Naive B cell (primary cell): ENCODE measurements around the gene NFATC2. TPM values are rescaled to one million over a fixed set of nuclear protein-coding genes. Genes with fewer than 3 reads are reported as not detected.

Experiments used
- ATAC-seq, 2 donors: fragments of 150-1000 bp; cut with Tn5 transposase; 2 replicates each; pipeline ENCODE4 v1.10.0; 2021; ENCODE audit warnings: low read depth in 2 of 2, mild to moderate bottlenecking in 2 of 2, moderate library complexity in 2 of 2
- DNase-seq: peaks from one replicate; pipeline ENCODE4 v3.0.0; 2022
- H3K27ac Mint-ChIP-seq, 6 donors: one replicate each; pipeline ENCODE4 v1.8.0; 2020 to 2022; ENCODE audit warnings: mild to moderate bottlenecking in 6 of 6, mixed read lengths in 6 of 6, moderate library complexity in 5 of 6, inconsistent platforms in 2 of 6
- H3K27me3 Mint-ChIP-seq, 3 donors: one replicate each; pipeline ENCODE4 v1.8.0; 2021 to 2022; ENCODE audit warnings: mixed read lengths in 3 of 3, mild to moderate bottlenecking in 1 of 3
- H3K36me3 Mint-ChIP-seq, 2 donors: one replicate each; pipeline ENCODE4 v1.8.0; 2020 to 2022; ENCODE audit warnings: mixed read lengths in 2 of 2, inconsistent platforms in 1 of 2, mild to moderate bottlenecking in 1 of 2
- H3K4me1 Mint-ChIP-seq, 3 donors: one replicate each; pipeline ENCODE4 v1.8.0; 2020 to 2022; ENCODE audit warnings: mixed read lengths in 3 of 3, inconsistent platforms in 1 of 3, mild to moderate bottlenecking in 1 of 3, moderate library complexity in 1 of 3
- H3K4me3 Mint-ChIP-seq, 8 donors: one replicate each; pipeline ENCODE4 v1.8.0; 2020 to 2022; ENCODE audit warnings: mild to moderate bottlenecking in 8 of 8, mixed read lengths in 8 of 8, moderate library complexity in 8 of 8, inconsistent platforms in 2 of 8
- H3K9me3 Mint-ChIP-seq, 7 donors: one replicate each; pipeline ENCODE4 v1.8.0; 2020 to 2022; ENCODE audit warnings: mixed read lengths in 7 of 7, mild to moderate bottlenecking in 5 of 7, inconsistent platforms in 2 of 7, moderate library complexity in 1 of 7
- polyA plus RNA-seq, 6 donors: library from polyadenylated mRNA; unstranded; fragments of 300-500 nt; fragmentation: Illumina TruSeq; gene quantifications; one replicate each; pipeline ENCODE4 v1.2.3, GENCODE V29; 2021; ENCODE audit warnings: low read depth in 6 of 6

The NFATC2 gene
- polyA plus RNA-seq, 6 donors from 2014 or later: 4.6 to 22.9 (median 14.6) TPM

GRCh38 chr20:51514249-51514648 lies 28.3 kb downstream of the NFATC2 start:
- peak overlapping the region in 2 of 6 donors; percentile 17 to 21 for H3K27ac Mint-ChIP-seq
- DNase-seq (no peak), ATAC-seq (peak in 1 of 2 donors; percentile 47)
- no peaks in the 10 kb centered on the region for H3K27me3 Mint-ChIP-seq
- no peaks in the 10 kb centered on the region for H3K9me3 Mint-ChIP-seq
- H3K36me3 Mint-ChIP-seq: peaks cover 30 to 38% of the 10 kb centered on the region in 2 donors
- H3K4me1 Mint-ChIP-seq: peaks cover 38 to 60% (median 46%) of the 10 kb centered on the region in 3 donors
- peak overlapping the region in 1 of 8 donors; percentile 77 for H3K4me3 Mint-ChIP-seq

- Mint-ChIP-seq H3K36me3 (peaks cover 34 to 40% of the 10 kb centered on the region in 2 donors), H3K4me3 (peak overlapping the region in 1 of 8 donors; percentile 72), H3K27me3 (no peaks in the 10 kb centered on the region), H3K4me1 (peaks cover 44 to 66% (median 46%) of the 10 kb centered on the region in 3 donors), H3K27ac (no peak overlapping the region), H3K9me3 (no peaks in the 10 kb centered on the region)
- DNase-seq: no peak
- ATAC-seq: no peak
Observed at GRCh38 chr20:51513545-51513944, 29.0 kb downstream of the NFATC2 start.

- Mint-ChIP-seq H3K36me3 (peaks cover 31 to 34% of the 10 kb centered on the region in 2 donors), H3K4me1 (peaks cover 38 to 68% (median 45%) of the 10 kb centered on the region in 3 donors), H3K27me3 (no peaks in the 10 kb centered on the region), H3K9me3 (no peaks in the 10 kb centered on the region), H3K4me3 (peak overlapping the region in 2 of 8 donors; percentile 13 to 75), H3K27ac (peak overlapping the region in 5 of 6 donors; percentile 2 to 79 (median 10))
- no peak for ATAC-seq
- DNase-seq: no peak
Observed at GRCh38 chr20:51512645-51513044, 29.9 kb downstream of the NFATC2 start.

GRCh38 chr20:51511861-51512619 lies 30.5 kb downstream of the NFATC2 start:
- H3K36me3 Mint-ChIP-seq: peaks cover 31 to 34% of the 10 kb centered on the region in 2 donors
- no peaks in the 10 kb centered on the region for H3K27me3 Mint-ChIP-seq
- H3K4me1 Mint-ChIP-seq: peaks cover 42 to 74% (median 51%) of the 10 kb centered on the region in 3 donors
- ATAC-seq (no peak), DNase-seq (no peak)
- peak overlapping the region in 1 of 8 donors; percentile 75 for H3K4me3 Mint-ChIP-seq
- peak overlapping the region in 4 of 6 donors; percentile 3 to 62 (median 11) for H3K27ac Mint-ChIP-seq
- H3K9me3 Mint-ChIP-seq: no peaks in the 10 kb centered on the region

- Mint-ChIP-seq H3K4me1 (peaks cover 42 to 81% (median 55%) of the 10 kb centered on the region in 3 donors), H3K27me3 (no peaks in the 10 kb centered on the region), H3K9me3 (no peaks in the 10 kb centered on the region), H3K27ac (peak overlapping the region in 4 of 6 donors; percentile 3 to 46 (median 38)), H3K36me3 (peaks cover 31 to 34% of the 10 kb centered on the region in 2 donors), H3K4me3 (no peak overlapping the region)
- ATAC-seq (no peak), DNase-seq (no peak)
Observed at GRCh38 chr20:51510936-51511605, 31.4 kb downstream of the NFATC2 start.

- H3K27me3 Mint-ChIP-seq: no peaks in the 10 kb centered on the region
- ATAC-seq (no peak), DNase-seq (no peak)
- H3K9me3 Mint-ChIP-seq: no peaks in the 10 kb centered on the region
- H3K4me3 Mint-ChIP-seq: no peak overlapping the region
- no peak overlapping the region for H3K27ac Mint-ChIP-seq
- peaks cover 31 to 34% of the 10 kb centered on the region in 2 donors for H3K36me3 Mint-ChIP-seq
- peaks cover 40 to 78% (median 57%) of the 10 kb centered on the region in 3 donors for H3K4me1 Mint-ChIP-seq
Observed at GRCh38 chr20:51510169-51510568, 32.4 kb downstream of the NFATC2 start.

GRCh38 chr20:51509208-51509607 lies 33.3 kb downstream of the NFATC2 start:
- no peaks in the 10 kb centered on the region for H3K9me3 Mint-ChIP-seq
- peak overlapping the region in 2 of 6 donors; percentile 67 to 82 for H3K27ac Mint-ChIP-seq
- H3K36me3 Mint-ChIP-seq: peaks cover 29 to 34% of the 10 kb centered on the region in 2 donors
- no peak for DNase-seq
- no peak for ATAC-seq
- peaks cover 37 to 78% (median 60%) of the 10 kb centered on the region in 3 donors for H3K4me1 Mint-ChIP-seq
- H3K27me3 Mint-ChIP-seq: no peaks in the 10 kb centered on the region
- H3K4me3 Mint-ChIP-seq: no peak overlapping the region

- ATAC-seq (no peak), DNase-seq (no peak)
- Mint-ChIP-seq H3K4me1 (peaks cover 34 to 74% (median 60%) of the 10 kb centered on the region in 3 donors), H3K9me3 (no peaks in the 10 kb centered on the region), H3K36me3 (peaks cover 27 to 34% of the 10 kb centered on the region in 2 donors), H3K4me3 (peak overlapping the region in 1 of 8 donors; percentile 63), H3K27ac (peak overlapping the region in 2 of 6 donors; percentile 66 to 67), H3K27me3 (no peaks in the 10 kb centered on the region)
Observed at GRCh38 chr20:51508780-51509179, 33.7 kb downstream of the NFATC2 start.

GRCh38 chr20:51508158-51508557 lies 34.4 kb downstream of the NFATC2 start:
- Mint-ChIP-seq H3K4me1 (peaks cover 34 to 73% (median 60%) of the 10 kb centered on the region in 3 donors), H3K36me3 (peaks cover 27 to 34% of the 10 kb centered on the region in 2 donors), H3K4me3 (no peak overlapping the region), H3K27ac (peak overlapping the region in 2 of 6 donors; percentile 65 to 69), H3K9me3 (no peaks in the 10 kb centered on the region), H3K27me3 (no peaks in the 10 kb centered on the region)
- ATAC-seq (no peak), DNase-seq (no peak)

- H3K4me3 Mint-ChIP-seq: no peak overlapping the region
- peaks cover 31 to 73% (median 62%) of the 10 kb centered on the region in 3 donors for H3K4me1 Mint-ChIP-seq
- H3K27ac Mint-ChIP-seq: peak overlapping the region in 2 of 6 donors; percentile 30 to 73
- H3K9me3 Mint-ChIP-seq: no peaks in the 10 kb centered on the region
- DNase-seq (no peak), ATAC-seq (no peak)
- H3K36me3 Mint-ChIP-seq: peaks cover 23 to 27% of the 10 kb centered on the region in 2 donors
- H3K27me3 Mint-ChIP-seq: no peaks in the 10 kb centered on the region
Observed at GRCh38 chr20:51507216-51508036, 35.1 kb downstream of the NFATC2 start.

GRCh38 chr20:51506527-51507215 lies 35.8 kb downstream of the NFATC2 start:
- Mint-ChIP-seq H3K27ac (peak overlapping the region in 3 of 6 donors; percentile 30 to 49 (median 37)), H3K36me3 (peaks cover 16 to 20% of the 10 kb centered on the region in 2 donors), H3K9me3 (no peaks in the 10 kb centered on the region), H3K4me1 (peaks cover 31 to 72% (median 62%) of the 10 kb centered on the region in 3 donors), H3K4me3 (peak overlapping the region in 2 of 8 donors; percentile 23), H3K27me3 (no peaks in the 10 kb centered on the region)
- ATAC-seq (no peak), DNase-seq (no peak)

- H3K36me3 Mint-ChIP-seq: peaks cover 5 to 10% of the 10 kb centered on the region in 2 donors
- peak overlapping the region in 1 of 6 donors; percentile 57 for H3K27ac Mint-ChIP-seq
- DNase-seq: no peak
- H3K9me3 Mint-ChIP-seq: no peaks in the 10 kb centered on the region
- H3K27me3 Mint-ChIP-seq: no peaks in the 10 kb centered on the region
- peak overlapping the region in 2 of 8 donors; percentile 40 to 59 for H3K4me3 Mint-ChIP-seq
- peaks cover 37 to 72% (median 62%) of the 10 kb centered on the region in 3 donors for H3K4me1 Mint-ChIP-seq
- ATAC-seq: no peak
Observed at GRCh38 chr20:51505566-51505965, 37.0 kb downstream of the NFATC2 start.
